Natural killer cell treated with Interleukin-12 subunit alpha and Interleukin-12 subunit beta and Interleukin-15 and Interleukin-18, amount 100 ng/mL, for 72 hours (primary cell): ENCODE data around the gene GALR2. TPM values are rescaled to one million over a fixed set of nuclear protein-coding genes. Genes with fewer than 3 reads are reported as not detected.

Experiments used
- total RNA-seq, 2 donors: library from RNA; stranded (reverse); gene quantifications; one replicate each; pipeline ENCODE4 v1.2.3, GENCODE V29; 2022

GALR2 gene
- total RNA-seq, 2 donors from 2014 or later, result 0.21 to 0.75 TPM

Other genes with a start within 250 kb of the GALR2 start
- 100 to 1,000 TPM; 270 to 289 TPM for gene UNC13D, start 230.4 kb upstream of the GALR2 start, total RNA-seq
- 100 to 1,000 TPM in 1 of 2 donors, 10 to 100 TPM in 1; 73.8 to 101 TPM for gene WBP2, start 219.4 kb upstream of the GALR2 start, total RNA-seq
- gene TRIM47, start 196.2 kb upstream of the GALR2 start, total RNA-seq, result 1 to 10 TPM; 1.6 to 2.1 TPM
- gene TRIM65, start 177.8 kb upstream of the GALR2 start, total RNA-seq, result 10 to 100 TPM; 17.2 to 42.1 TPM
- 100 to 1,000 TPM; 117 to 174 TPM for gene MRPL38, start 169.9 kb upstream of the GALR2 start, total RNA-seq
- gene FBF1, start 133.7 kb upstream of the GALR2 start, total RNA-seq, result 10 to 100 TPM; 10.2 to 34.4 TPM
- 10 to 100 TPM; 36.8 to 44.6 TPM for gene ACOX1, start 95.6 kb upstream of the GALR2 start, total RNA-seq
- 10 to 100 TPM; 16.5 to 19.1 TPM for gene TEN1, start 95.5 kb upstream of the GALR2 start, total RNA-seq
- gene CDK3, start 73.9 kb upstream of the GALR2 start, total RNA-seq, result 10 to 100 TPM in 1 of 2 donors, 1 to 10 TPM in 1; 9.8 to 16.2 TPM
- gene EVPL, start 47.5 kb upstream of the GALR2 start, total RNA-seq, result under 1 TPM; 0.05 to 0.64 TPM
- 10 to 100 TPM; 96.2 to 98.4 TPM for gene SRP68, start 2.3 kb upstream of the GALR2 start, total RNA-seq
- 1 to 10 TPM in 1 of 2 donors, under 1 TPM in 1; 0.52 to 1.4 TPM for gene ZACN, start 4.4 kb downstream of the GALR2 start, total RNA-seq
- 100 to 1,000 TPM; 134 to 163 TPM for gene EXOC7, start 29.0 kb downstream of the GALR2 start, total RNA-seq
- gene FOXJ1, start 66.5 kb downstream of the GALR2 start, total RNA-seq, result under 1 TPM; 0.48 to 0.95 TPM
- 100 to 1,000 TPM in 1 of 2 donors, 10 to 100 TPM in 1; 46.6 to 124 TPM for gene RNF157, start 165.7 kb downstream of the GALR2 start, total RNA-seq
- 100 to 1,000 TPM; 216 to 262 TPM for gene UBALD2, start 190.6 kb downstream of the GALR2 start, total RNA-seq
- 1 to 10 TPM; 4.1 to 5.9 TPM for gene QRICH2, start 233.5 kb downstream of the GALR2 start, total RNA-seq